Activated B cell treated with CpG ODN at 0.5 μM for 24 hours (primary cell): ENCODE data around the gene FSTL1. TPM values are rescaled to one million over a fixed set of nuclear protein-coding genes. Genes with fewer than 3 reads are reported as not detected.

Experiments used
- ATAC-seq: fragments of 200-7000 bp; cut with Tn5 transposase; one replicate; pipeline ENCODE4 v1.10.0; 2021; ENCODE audit warnings: low read depth, mild to moderate bottlenecking, moderate library complexity
- CTCF ChIA-PET: fragments of 350-600 bp; sonication (Branson Sonifier 250); formaldehyde crosslinking; loops from one replicate; lab custom pipeline; 2021; ENCODE audit warnings: antibody characterized with exemption; lab: Charles Lee
- POLR2A ChIA-PET: fragments of 350-600 bp; sonication (Branson Sonifier 250); formaldehyde crosslinking; loops from one replicate; lab custom pipeline; 2021; ENCODE audit warnings: antibody characterized with exemption; lab: Charles Lee
- DNase-seq: peaks from one replicate; pipeline ENCODE4 v3.0.0; 2022
- H3K27ac Mint-ChIP-seq: one replicate; pipeline ENCODE4 v1.8.0; 2020; ENCODE audit warnings: mixed read lengths
- H3K27me3 Mint-ChIP-seq: one replicate; pipeline ENCODE4 v1.8.0; 2021; ENCODE audit warnings: mixed read lengths
- H3K36me3 Mint-ChIP-seq: one replicate; pipeline ENCODE4 v1.8.0; 2021; ENCODE audit warnings: low read depth, mixed read lengths
- H3K4me1 Mint-ChIP-seq: one replicate; pipeline ENCODE4 v1.8.0; 2021; ENCODE audit warnings: mixed read lengths
- H3K4me3 Mint-ChIP-seq: one replicate; pipeline ENCODE4 v1.8.0; 2020; ENCODE audit warnings: mild to moderate bottlenecking, mixed read lengths
- H3K9me3 Mint-ChIP-seq: one replicate; pipeline ENCODE4 v1.8.0; 2020; ENCODE audit warnings: mixed read lengths
- intact Hi-C: fragments of 100-400 bp; cut with micrococcal nuclease; formaldehyde crosslinking; loops from one replicate; pipeline ENCODE4 v1.15.1; 2024
- total RNA-seq: library from RNA; stranded (reverse); gene quantifications from 2 replicates; pipeline ENCODE4 v1.2.3, GENCODE V29; 2022
- TF ChIP-seq, protein P1 (sequence below): fragments of 200-600 bp; IDR thresholded peaks from one replicate; pipeline ENCODE4 v1.8.0; 2022; ENCODE audit warnings: antibody characterized with exemption, mild to moderate bottlenecking

FSTL1 gene
- total RNA-seq, 1 donor from 2014 or later: not detected

DNA sequence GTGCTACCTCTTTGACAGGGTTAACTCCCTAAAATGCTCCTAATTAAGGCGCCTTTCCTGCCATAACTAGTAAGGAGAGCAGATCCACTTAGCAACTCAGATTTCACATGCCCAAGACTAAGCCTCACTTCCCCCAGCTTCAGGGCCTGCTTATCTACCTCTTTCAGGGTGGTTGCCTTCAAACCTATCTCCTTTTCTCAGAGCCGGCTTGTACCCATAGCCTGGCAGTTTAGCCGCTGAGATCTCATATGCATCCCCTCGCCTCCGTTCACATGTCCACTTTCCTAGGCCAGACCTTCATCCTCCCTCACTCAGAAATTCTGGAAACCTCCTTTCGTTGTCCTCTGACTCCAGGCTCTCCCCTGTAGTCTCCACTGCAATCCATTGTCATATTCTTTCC is 1.0 kb upstream of the FSTL1 start:
- DNase-seq: no peak
- H3K9me3 Mint-ChIP-seq: peaks cover 4% of the 10 kb centered on the region
- peak overlapping the region; percentile 35 for H3K4me3 Mint-ChIP-seq
- POLR2A ChIA-PET: no interaction called here
- no peaks in the 10 kb centered on the region for H3K36me3 Mint-ChIP-seq
- peaks cover 40% of the 10 kb centered on the region for H3K27me3 Mint-ChIP-seq
- ATAC-seq: no peak
- TF ChIP-seq, protein P1, sequence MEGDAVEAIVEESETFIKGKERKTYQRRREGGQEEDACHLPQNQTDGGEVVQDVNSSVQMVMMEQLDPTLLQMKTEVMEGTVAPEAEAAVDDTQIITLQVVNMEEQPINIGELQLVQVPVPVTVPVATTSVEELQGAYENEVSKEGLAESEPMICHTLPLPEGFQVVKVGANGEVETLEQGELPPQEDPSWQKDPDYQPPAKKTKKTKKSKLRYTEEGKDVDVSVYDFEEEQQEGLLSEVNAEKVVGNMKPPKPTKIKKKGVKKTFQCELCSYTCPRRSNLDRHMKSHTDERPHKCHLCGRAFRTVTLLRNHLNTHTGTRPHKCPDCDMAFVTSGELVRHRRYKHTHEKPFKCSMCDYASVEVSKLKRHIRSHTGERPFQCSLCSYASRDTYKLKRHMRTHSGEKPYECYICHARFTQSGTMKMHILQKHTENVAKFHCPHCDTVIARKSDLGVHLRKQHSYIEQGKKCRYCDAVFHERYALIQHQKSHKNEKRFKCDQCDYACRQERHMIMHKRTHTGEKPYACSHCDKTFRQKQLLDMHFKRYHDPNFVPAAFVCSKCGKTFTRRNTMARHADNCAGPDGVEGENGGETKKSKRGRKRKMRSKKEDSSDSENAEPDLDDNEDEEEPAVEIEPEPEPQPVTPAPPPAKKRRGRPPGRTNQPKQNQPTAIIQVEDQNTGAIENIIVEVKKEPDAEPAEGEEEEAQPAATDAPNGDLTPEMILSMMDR: no peak
- no peak overlapping the region for H3K27ac Mint-ChIP-seq
- H3K4me1 Mint-ChIP-seq: peaks cover 12% of the 10 kb centered on the region
- CTCF ChIA-PET: no interaction called here
- intact Hi-C loops: no loop called here

DNA sequence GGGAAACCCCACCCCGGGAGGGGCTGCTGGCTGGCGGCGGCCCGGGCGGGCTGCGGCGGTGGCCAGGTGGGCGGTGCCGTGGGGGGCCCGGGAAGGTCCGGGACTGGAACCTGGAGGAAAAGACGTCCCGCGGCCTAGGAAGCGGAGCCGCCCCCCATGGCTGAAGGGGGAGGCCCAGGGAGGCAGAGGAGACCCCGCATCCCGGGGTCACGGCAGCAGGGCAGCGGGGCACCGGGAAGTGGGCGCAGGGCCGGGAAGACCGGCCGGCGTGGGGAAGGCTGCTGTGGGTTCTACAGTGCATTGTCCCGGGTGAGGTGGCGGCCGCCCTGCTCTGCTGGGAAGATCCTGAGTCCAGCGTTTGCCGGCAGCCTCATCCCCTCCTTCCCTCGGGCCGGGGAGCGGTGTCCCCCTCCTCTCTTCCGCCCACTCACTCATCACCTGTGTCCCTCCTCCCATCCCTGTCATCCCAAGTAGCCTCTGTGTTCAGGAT is 525 bp upstream of the FSTL1 start:
- H3K4me1 Mint-ChIP-seq: peaks cover 12% of the 10 kb centered on the region
- intact Hi-C loops: no loop called here
- no peak for DNase-seq
- ChIA-PET POLR2A (no interaction called here), CTCF (interaction anchor here (1.4 kb wide), 1 partner anchor 34 kb away, joined by 3 read pairs; no protein-coding TSS in a partner anchor)
- peaks cover 40% of the 10 kb centered on the region for H3K27me3 Mint-ChIP-seq
- H3K36me3 Mint-ChIP-seq: no peaks in the 10 kb centered on the region
- peak overlapping the region; percentile 35 for H3K4me3 Mint-ChIP-seq
- H3K27ac Mint-ChIP-seq: no peak overlapping the region
- peaks cover 4% of the 10 kb centered on the region for H3K9me3 Mint-ChIP-seq
- TF ChIP-seq, protein P1: no peak
- ATAC-seq: no peak

- intact Hi-C loops: no loop called here
- Mint-ChIP-seq H3K9me3 (peaks cover 4% of the 10 kb centered on the region), H3K4me3 (peak overlapping the region; percentile 79), H3K36me3 (no peaks in the 10 kb centered on the region), H3K27me3 (peaks cover 33% of the 10 kb centered on the region), H3K27ac (no peak overlapping the region), H3K4me1 (peaks cover 12% of the 10 kb centered on the region)
- ChIA-PET CTCF (interaction anchor here (1.4 kb wide), 1 partner anchor 33 kb away, joined by 3 read pairs; no protein-coding TSS in a partner anchor), POLR2A (interaction anchor here (0.6 kb wide), 1 partner anchor 301 kb away, joined by 3 read pairs; no protein-coding TSS in a partner anchor)
- no peak for ATAC-seq
- peak; percentile 16 for DNase-seq
- TF ChIP-seq, protein P1: no peak
Observed at GRCh38 chr3:120449701-120450599, 842 bp downstream of the FSTL1 start.

GRCh38 chr3:120449251-120449650 is 1.5 kb downstream of the FSTL1 start:
- no peak overlapping the region for H3K4me3 Mint-ChIP-seq
- TF ChIP-seq, protein P1: no peak
- CTCF ChIA-PET: no interaction called here
- no peak overlapping the region for H3K27ac Mint-ChIP-seq
- DNase-seq: no peak
- POLR2A ChIA-PET: no interaction called here
- H3K36me3 Mint-ChIP-seq: no peaks in the 10 kb centered on the region
- intact Hi-C loops: no loop called here
- no peak for ATAC-seq
- peaks cover 33% of the 10 kb centered on the region for H3K27me3 Mint-ChIP-seq
- H3K4me1 Mint-ChIP-seq: peaks cover 12% of the 10 kb centered on the region
- H3K9me3 Mint-ChIP-seq: peaks cover 4% of the 10 kb centered on the region

- intact Hi-C loops: no loop called here
- H3K27ac Mint-ChIP-seq: no peak overlapping the region
- H3K9me3 Mint-ChIP-seq: peaks cover 1% of the 10 kb centered on the region
- DNase-seq: no peak
- ChIA-PET CTCF (no interaction called here), POLR2A (no interaction called here)
- H3K27me3 Mint-ChIP-seq: peaks cover 31% of the 10 kb centered on the region
- ATAC-seq: no peak
- no peak overlapping the region for H3K4me3 Mint-ChIP-seq
- H3K36me3 Mint-ChIP-seq: no peaks in the 10 kb centered on the region
- TF ChIP-seq, protein P1: no peak
- H3K4me1 Mint-ChIP-seq: peaks cover 12% of the 10 kb centered on the region
Observed at GRCh38 chr3:120448756-120449155, 2.0 kb downstream of the FSTL1 start.
